HEK293 (cell line): ENCODE measurements around the gene MKI67.

ENCODE experiments used
- BCL11A ChIP-seq: fragments of 450-650 bp; formaldehyde crosslinking; IDR thresholded peaks from 2 replicates; pipeline ENCODE4 v1.5.1; 2016; ENCODE audit warnings: low read depth, missing biosample characterization, missing genetic modification characterization
- CTCF ChIP-seq: fragments of 450-650 bp; formaldehyde crosslinking; IDR thresholded peaks from 2 replicates; pipeline ENCODE4 v1.5.1; 2016; ENCODE audit warnings: missing biosample characterization, missing genetic modification characterization
- KLF17 ChIP-seq: fragments of 450-650 bp; formaldehyde crosslinking; IDR thresholded peaks from 2 replicates; pipeline ENCODE4 v1.5.1; 2016; ENCODE audit warnings: missing biosample characterization, missing genetic modification characterization
- SCRT2 ChIP-seq: fragments of 450-650 bp; formaldehyde crosslinking; IDR thresholded peaks from 2 replicates; pipeline ENCODE4 v1.5.1; 2016; ENCODE audit warnings: missing biosample characterization, missing genetic modification characterization
- ZNF23 ChIP-seq: fragments of 450-650 bp; formaldehyde crosslinking; IDR thresholded peaks from 2 replicates; pipeline ENCODE4 v1.5.1; 2016; ENCODE audit warnings: missing biosample characterization, missing genetic modification characterization, borderline replicate concordance
- ZNF239 ChIP-seq: fragments of 450-650 bp; formaldehyde crosslinking; IDR thresholded peaks from 2 replicates; pipeline ENCODE4 v1.5.1; 2016; ENCODE audit warnings: missing biosample characterization, missing genetic modification characterization
- ZNF24 ChIP-seq: fragments of 450-650 bp; formaldehyde crosslinking; IDR thresholded peaks from 2 replicates; pipeline ENCODE4 v1.5.1; 2016; ENCODE audit warnings: missing biosample characterization, missing genetic modification characterization

GRCh38 chr10:128067691-128068397 lies 58.4 kb downstream of the MKI67 start:
- TF ChIP-seq CTCF (tag by site-specific recombination) = no peak
- TF ChIP-seq ZNF23 (tag by site-specific recombination) = no peak
- no peak for TF ChIP-seq KLF17 (tag by site-specific recombination)
- no peak for TF ChIP-seq ZNF239
- TF ChIP-seq SCRT2 (tag by site-specific recombination) = no peak
- no peak for TF ChIP-seq ZNF24 (tag by site-specific recombination)
- TF ChIP-seq BCL11A (tag by site-specific recombination) = no peak
